GM23248 (cell line): ENCODE measurements around the gene PLPPR3. TPM values are rescaled to one million over a fixed set of nuclear protein-coding genes. Genes with fewer than 3 reads are reported as not detected.

Source experiments
- DNase-seq: peaks from one replicate; pipeline ENCODE4 v3.0.0-alpha.2; 2015
- H2AFZ ChIP-seq: fragments of 200-600 bp; sonication (generic); 2 replicates; pipeline ENCODE4 v1.6.1; 2016; ENCODE audit warnings: antibody characterized with exemption
- H3F3A ChIP-seq: fragments of 200-600 bp; sonication (generic); 2 replicates; pipeline ENCODE4 v1.6.1; 2016; ENCODE audit warnings: mild to moderate bottlenecking, antibody characterized with exemption, mixed run types; ENCODE audit not compliant: insufficient read depth
- H3K27ac ChIP-seq: fragments of 200-600 bp; sonication (generic); 2 replicates; pipeline ENCODE4 v1.5.1; 2016; ENCODE audit warnings: mild to moderate bottlenecking
- H3K27me3 ChIP-seq: fragments of 200-600 bp; sonication (generic); replicated peaks from 2 replicates; pipeline ENCODE4 v1.6.1; 2016; ENCODE audit warnings: mild to moderate bottlenecking; ENCODE audit not compliant: insufficient read depth
- H3K36me3 ChIP-seq: fragments of 200-600 bp; sonication (generic); 2 replicates; pipeline ENCODE4 v1.6.1; 2016; ENCODE audit warnings: low read depth, mild to moderate bottlenecking
- H3K4me1 ChIP-seq: fragments of 200-600 bp; sonication (generic); 2 replicates; pipeline ENCODE4 v1.6.1; 2016; ENCODE audit warnings: mild to moderate bottlenecking; ENCODE audit not compliant: insufficient read depth
- H3K4me2 ChIP-seq: fragments of 200-600 bp; sonication (generic); one replicate; pipeline ENCODE4 v1.6.1; 2016; ENCODE audit warnings: mild to moderate bottlenecking; ENCODE audit not compliant: unreplicated experiment
- H3K4me3 ChIP-seq: fragments of 200-600 bp; sonication (generic); 2 replicates; pipeline ENCODE4 v1.5.1; 2016; ENCODE audit warnings: mild to moderate bottlenecking
- H3K79me2 ChIP-seq: fragments of 200-600 bp; sonication (generic); 2 replicates; pipeline ENCODE4 v1.6.1; 2016; ENCODE audit warnings: mild to moderate bottlenecking; ENCODE audit not compliant: insufficient read depth
- H3K9ac ChIP-seq: fragments of 200-600 bp; sonication (generic); 2 replicates; pipeline ENCODE4 v1.6.1; 2016; ENCODE audit warnings: mild to moderate bottlenecking
- H3K9me2 ChIP-seq: fragments of 200-600 bp; sonication (generic); 2 replicates; pipeline ENCODE4 v1.6.1; 2016; ENCODE audit warnings: mixed run types, mild to moderate bottlenecking, moderate library complexity; ENCODE audit not compliant: insufficient read depth
- H3K9me3 ChIP-seq: fragments of 200-600 bp; sonication (generic); one replicate; pipeline ENCODE4 v1.6.1; 2017; ENCODE audit warnings: low read depth
- H4K20me1 ChIP-seq: fragments of 200-600 bp; sonication (generic); 2 replicates; pipeline ENCODE4 v1.6.0; 2016; ENCODE audit not compliant: insufficient read depth
- EZH2 ChIP-seq: fragments of 200-600 bp; sonication (generic); IDR thresholded peaks from 2 replicates; pipeline ENCODE4 v1.6.1; 2018; ENCODE audit warnings: antibody characterized with exemption, mild to moderate bottlenecking; ENCODE audit not compliant: insufficient read depth, poor library complexity, severe bottlenecking
- EZH2phosphoT487 ChIP-seq: fragments of 200-600 bp; sonication (generic); IDR thresholded peaks from 2 replicates; pipeline ENCODE4 v1.6.1; 2018; ENCODE audit warnings: antibody characterized with exemption, moderate library complexity, mild to moderate bottlenecking, low read depth; ENCODE audit not compliant: insufficient read depth
- WGBS, 2 experiments: methylation state at CpG; one replicate each; pipeline ENCODE4 v1.1.6; 2015 to 2017; ENCODE audit warnings: low lambda C conversion rate in 2 of 2, low coverage in 1 of 2; ENCODE audit errors: missing lambda C conversion rate in 2 of 2; 5-methylcytosine and 5-hydroxymethylcytosine counted together
- in situ Hi-C: fragments of 300-500 bp; cut with MboI; formaldehyde crosslinking; loops from 2 replicates; pipeline ENCODE4 v1.15.0; 2020
- polyA plus RNA-seq: library from polyadenylated mRNA; unstranded; fragments of >200 nt; fragmentation: Nextera tagmentation; extraction: Ambion mirVana; gene quantifications from 2 replicates; pipeline ENCODE4 v1.2.1, GENCODE V29; 2016
- total RNA-seq: library from RNA; depleted of rRNA; stranded (reverse); fragments of >200 nt; shearing (Covaris generic); gene quantifications from 2 replicates; pipeline ENCODE4 v1.2.3, GENCODE V29; 2014

Gene PLPPR3
- total and polyA plus RNA-seq, 2 experiments from 2014 or later = 0.32 TPM; not detected in 1

DNA sequence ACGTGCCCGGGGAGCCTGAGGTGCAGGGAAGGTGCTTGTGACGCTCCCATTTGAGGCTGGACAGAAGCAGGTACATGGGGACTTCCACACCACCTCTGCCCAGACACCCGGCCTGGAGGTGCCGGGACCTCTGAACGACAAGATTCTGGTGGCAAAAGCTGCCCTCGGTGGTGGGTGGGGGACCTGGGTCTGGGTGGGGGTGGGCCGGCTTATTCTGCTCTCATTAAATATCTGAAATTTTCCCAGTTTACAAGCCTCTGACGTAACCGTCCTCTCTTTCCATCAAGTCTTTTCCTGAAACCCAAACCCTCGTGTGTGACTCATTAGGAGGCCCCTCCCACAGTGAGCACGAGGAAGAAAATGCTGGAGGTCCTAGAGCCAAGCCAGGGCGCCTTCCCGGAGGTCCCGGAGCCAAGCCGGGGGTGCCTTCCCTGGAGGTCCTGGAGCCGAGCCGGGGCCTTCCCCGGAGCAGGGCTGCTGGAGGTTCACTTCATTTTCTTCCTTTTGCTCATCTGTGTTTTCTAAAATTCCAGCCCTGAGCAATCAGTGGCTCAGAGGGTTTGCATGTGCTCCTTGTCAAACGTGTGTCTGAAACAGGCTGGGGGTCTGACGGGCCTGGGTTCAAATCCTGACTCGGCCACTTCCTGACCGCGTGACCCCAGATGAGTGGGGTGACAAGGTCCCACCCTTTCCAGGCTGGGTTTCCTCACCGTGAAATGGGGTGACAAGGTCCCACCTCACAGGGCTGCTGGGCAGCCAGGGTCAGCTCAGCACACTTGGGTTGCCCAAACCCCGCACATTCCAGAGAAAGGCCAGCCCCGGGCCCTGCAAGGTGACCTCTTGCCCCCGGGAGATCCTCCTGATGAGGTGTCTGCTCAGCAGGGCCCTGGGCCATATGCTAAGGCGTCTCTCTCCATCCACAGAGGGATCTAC, 47.8 kb upstream of the PLPPR3 start:
- TF ChIP-seq EZH2phosphoT487 (no peak), EZH2 (no peak)
- Histone ChIP-seq H2AFZ (no peak overlapping the region), H3K9ac (peak overlapping the region; percentile 23), H3K79me2 (no peaks in the 10 kb centered on the region), H3K9me2 (no peaks in the 10 kb centered on the region), H3K9me3 (no peaks in the 10 kb centered on the region), H3K4me3 (no peak overlapping the region), H3K27me3 (no peaks in the 10 kb centered on the region), H3F3A (peaks cover 6% of the 10 kb centered on the region; the same call in 1 of the 2 replicates), H3K27ac (peak overlapping the region; percentile 78), H3K4me1 (peaks cover 14% of the 10 kb centered on the region), H4K20me1 (no peaks in the 10 kb centered on the region), H3K4me2 (no peak overlapping the region), H3K36me3 (no peaks in the 10 kb centered on the region)
- WGBS, 2 experiments = 10 to 11% methylated on average over 29 of the region's 29 CpGs
- peak; percentile 96 for DNase-seq
- in situ Hi-C loops = no loop called here

DNA sequence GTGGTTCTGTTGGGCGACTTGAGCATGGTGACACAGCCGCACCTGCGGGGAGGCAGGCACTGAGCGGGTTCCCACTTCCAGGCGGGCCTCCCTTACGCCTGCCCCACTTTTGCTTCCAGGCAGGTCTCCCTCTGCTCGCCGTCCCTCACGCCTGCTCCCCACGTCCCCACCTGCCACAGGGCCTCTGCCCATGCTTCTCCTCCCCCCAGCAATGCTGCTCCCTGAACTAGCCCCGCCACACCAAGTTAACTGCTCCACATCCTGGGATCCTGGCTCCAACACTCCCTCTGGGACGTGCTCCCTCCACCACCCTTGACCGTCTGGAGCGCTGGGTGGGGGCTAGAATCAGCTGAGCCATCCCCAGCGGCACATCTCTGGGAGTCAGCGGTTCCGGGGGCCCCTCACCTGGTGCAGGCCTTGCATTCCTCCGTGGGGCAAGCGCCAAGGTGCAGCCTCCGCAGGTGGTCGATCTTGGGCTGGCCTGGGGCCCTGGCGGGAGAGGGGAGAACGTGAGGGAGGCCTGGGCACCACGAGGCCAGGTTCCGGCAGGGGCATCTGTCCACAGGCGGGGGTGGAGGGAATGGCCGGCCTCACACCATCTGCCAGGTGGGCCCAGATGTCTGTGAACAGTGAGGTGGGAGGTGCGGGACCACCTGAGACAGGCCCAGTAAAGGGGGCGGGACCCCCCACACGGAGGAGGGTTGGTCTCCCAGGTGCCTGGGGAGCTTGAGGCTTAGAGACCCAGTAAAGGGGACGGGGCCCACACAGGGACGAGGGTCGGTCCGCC, 46.9 kb upstream of the PLPPR3 start:
- 73 to 78% methylated on average over 31 to 34 of the region's 34 CpGs for WGBS, 2 experiments

GRCh38 chr19:867855-868457, 46.2 kb upstream of the PLPPR3 start:
- H3K9me2 ChIP-seq = no peaks in the 10 kb centered on the region
- H3K9me3 ChIP-seq = no peaks in the 10 kb centered on the region
- DNase-seq = no peak
- H3K36me3 ChIP-seq = no peaks in the 10 kb centered on the region
- WGBS, 2 experiments = 93 to 95% methylated on average over 28 to 39 of the region's 39 CpGs
- no peak overlapping the region for H3K9ac ChIP-seq
- H3K79me2 ChIP-seq = no peaks in the 10 kb centered on the region
- in situ Hi-C loops = no loop called here
- H3K27me3 ChIP-seq = no peaks in the 10 kb centered on the region
- H3F3A ChIP-seq = peaks cover 6% of the 10 kb centered on the region; the same call in 1 of the 2 replicates
- TF ChIP-seq EZH2phosphoT487 (no peak), EZH2 (no peak)
- H3K27ac ChIP-seq = no peak overlapping the region
- no peak overlapping the region for H3K4me2 ChIP-seq
- no peaks in the 10 kb centered on the region for H4K20me1 ChIP-seq
- peaks cover 14% of the 10 kb centered on the region for H3K4me1 ChIP-seq
- H2AFZ ChIP-seq = no peak overlapping the region
- H3K4me3 ChIP-seq = no peak overlapping the region

More for the DNA sequence above, 46.9 kb upstream of the PLPPR3 start:
- Histone ChIP-seq H3K9ac (no peak overlapping the region), H3K79me2 (no peaks in the 10 kb centered on the region), H3F3A (peaks cover 6% of the 10 kb centered on the region; the same call in 1 of the 2 replicates), H3K4me1 (peaks cover 14% of the 10 kb centered on the region), H4K20me1 (no peaks in the 10 kb centered on the region), H3K36me3 (no peaks in the 10 kb centered on the region), H3K9me3 (no peaks in the 10 kb centered on the region), H3K27me3 (no peaks in the 10 kb centered on the region), H3K4me2 (no peak overlapping the region), H3K27ac (peak overlapping the region; percentile 78), H3K9me2 (no peaks in the 10 kb centered on the region), H2AFZ (no peak overlapping the region), H3K4me3 (no peak overlapping the region)
- in situ Hi-C loops = no loop called here
- TF ChIP-seq EZH2phosphoT487 (no peak), EZH2 (no peak)
- no peak for DNase-seq

- DNase-seq = no peak
- Histone ChIP-seq H3K36me3 (no peaks in the 10 kb centered on the region), H3K27ac (no peak overlapping the region), H3K9me2 (no peaks in the 10 kb centered on the region), H3K4me3 (no peak overlapping the region), H3K79me2 (no peaks in the 10 kb centered on the region), H2AFZ (no peak overlapping the region), H4K20me1 (no peaks in the 10 kb centered on the region), H3K9me3 (no peaks in the 10 kb centered on the region), H3K4me2 (no peak overlapping the region), H3F3A (peaks cover 6% of the 10 kb centered on the region; the same call in 1 of the 2 replicates), H3K4me1 (peaks cover 14% of the 10 kb centered on the region), H3K27me3 (no peaks in the 10 kb centered on the region), H3K9ac (no peak overlapping the region)
- TF ChIP-seq EZH2phosphoT487 = no peak
- no peak for TF ChIP-seq EZH2
- in situ Hi-C loops = no loop called here
- WGBS, 2 experiments = 77 to 78% methylated on average over 9 to 14 of the region's 16 CpGs
Measured at GRCh38 chr19:867301-867793, 45.6 kb upstream of the PLPPR3 start.
